Measurements from ENCODE around the gene DSC1.
"Not testable (repeated sequence)": the region's sequence is repeated elsewhere in the genome, so short reads cannot be mapped to it uniquely, and the experiment has no call there.

The DSC1 gene

DNA sequence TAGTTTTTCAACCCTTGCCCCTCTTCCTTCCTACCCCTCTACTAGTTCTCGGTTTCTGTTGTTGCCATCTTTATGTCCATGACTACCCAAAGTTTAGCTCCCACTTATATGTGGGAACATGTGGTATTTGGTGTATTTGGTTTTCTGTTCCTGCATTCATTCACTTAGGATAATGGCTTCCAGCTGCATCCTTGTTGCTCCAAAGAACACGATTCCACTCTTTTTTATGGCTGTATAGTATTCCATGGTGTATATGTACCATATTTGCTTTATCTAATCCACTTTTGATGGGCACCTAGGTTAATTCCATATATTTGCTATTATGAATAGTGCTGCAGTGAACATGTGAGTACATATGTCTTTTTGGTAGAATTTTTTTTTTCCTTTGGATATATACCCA, 20.6 kb upstream of the DSC1 start:
- TF ChIP-seq, protein P1, sequence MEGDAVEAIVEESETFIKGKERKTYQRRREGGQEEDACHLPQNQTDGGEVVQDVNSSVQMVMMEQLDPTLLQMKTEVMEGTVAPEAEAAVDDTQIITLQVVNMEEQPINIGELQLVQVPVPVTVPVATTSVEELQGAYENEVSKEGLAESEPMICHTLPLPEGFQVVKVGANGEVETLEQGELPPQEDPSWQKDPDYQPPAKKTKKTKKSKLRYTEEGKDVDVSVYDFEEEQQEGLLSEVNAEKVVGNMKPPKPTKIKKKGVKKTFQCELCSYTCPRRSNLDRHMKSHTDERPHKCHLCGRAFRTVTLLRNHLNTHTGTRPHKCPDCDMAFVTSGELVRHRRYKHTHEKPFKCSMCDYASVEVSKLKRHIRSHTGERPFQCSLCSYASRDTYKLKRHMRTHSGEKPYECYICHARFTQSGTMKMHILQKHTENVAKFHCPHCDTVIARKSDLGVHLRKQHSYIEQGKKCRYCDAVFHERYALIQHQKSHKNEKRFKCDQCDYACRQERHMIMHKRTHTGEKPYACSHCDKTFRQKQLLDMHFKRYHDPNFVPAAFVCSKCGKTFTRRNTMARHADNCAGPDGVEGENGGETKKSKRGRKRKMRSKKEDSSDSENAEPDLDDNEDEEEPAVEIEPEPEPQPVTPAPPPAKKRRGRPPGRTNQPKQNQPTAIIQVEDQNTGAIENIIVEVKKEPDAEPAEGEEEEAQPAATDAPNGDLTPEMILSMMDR (conservative IDR thresholded peaks at IDR 0.05; ENCODE audit: control insufficient read depth, insufficient read depth, low read depth, low read length) = no peak
- H3K4me3 ChIP-seq (ENCODE audit: control insufficient read depth, low read depth, low read length) = no peak overlapping the region
- DNase-seq (ENCODE audit: low read depth) = no peak

DNA sequence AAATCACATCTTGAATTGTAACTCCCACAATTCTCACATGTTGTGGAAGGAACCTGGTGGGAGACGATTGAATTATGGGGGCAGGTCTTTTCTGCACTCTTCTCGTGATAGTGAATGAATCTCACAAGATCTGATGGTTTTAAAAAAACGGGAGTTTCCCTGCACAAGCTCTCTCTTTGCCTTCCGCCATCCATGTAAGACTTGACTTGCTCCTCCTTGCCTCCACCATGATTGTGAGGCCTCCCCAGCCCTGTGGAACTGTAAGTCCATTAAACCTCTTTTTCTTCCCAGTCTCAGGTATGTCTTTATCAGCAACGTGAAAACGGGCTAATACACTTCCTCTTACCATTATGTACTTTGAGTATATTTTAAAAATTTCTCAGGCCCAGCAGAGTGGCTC, 14.7 kb upstream of the DSC1 start:
- not testable (repeated sequence) for H3K4me3 ChIP-seq (ENCODE audit: control insufficient read depth, low read depth, low read length); DNase-seq (ENCODE audit: low read depth)

DNA sequence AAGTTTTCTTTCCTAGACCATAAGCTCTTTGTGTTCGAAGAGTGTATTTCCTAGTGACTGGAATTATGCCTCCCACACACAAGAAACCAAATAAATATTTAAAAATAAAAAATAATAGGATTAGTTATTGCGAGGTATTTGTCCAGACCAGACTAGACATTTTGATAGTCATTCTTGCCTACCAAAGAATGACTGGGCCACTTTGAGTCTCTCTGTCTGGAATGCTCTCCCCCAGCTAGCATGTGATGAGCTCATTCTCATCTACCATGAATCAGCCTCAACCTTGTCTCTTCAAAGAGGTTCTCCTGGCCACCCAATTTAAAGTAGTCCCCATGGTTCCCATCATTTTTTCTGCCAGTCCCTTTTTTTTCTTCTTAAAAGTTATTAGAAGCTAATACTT, 13.9 kb upstream of the DSC1 start:
- no peak for DNase-seq (ENCODE audit: low read depth)
- TF ChIP-seq, protein P1 (conservative IDR thresholded peaks at IDR 0.05; ENCODE audit: control insufficient read depth, insufficient read depth, low read depth, low read length) = no peak
- H3K4me3 ChIP-seq (ENCODE audit: control insufficient read depth, low read depth, low read length) = no peak overlapping the region

DNA sequence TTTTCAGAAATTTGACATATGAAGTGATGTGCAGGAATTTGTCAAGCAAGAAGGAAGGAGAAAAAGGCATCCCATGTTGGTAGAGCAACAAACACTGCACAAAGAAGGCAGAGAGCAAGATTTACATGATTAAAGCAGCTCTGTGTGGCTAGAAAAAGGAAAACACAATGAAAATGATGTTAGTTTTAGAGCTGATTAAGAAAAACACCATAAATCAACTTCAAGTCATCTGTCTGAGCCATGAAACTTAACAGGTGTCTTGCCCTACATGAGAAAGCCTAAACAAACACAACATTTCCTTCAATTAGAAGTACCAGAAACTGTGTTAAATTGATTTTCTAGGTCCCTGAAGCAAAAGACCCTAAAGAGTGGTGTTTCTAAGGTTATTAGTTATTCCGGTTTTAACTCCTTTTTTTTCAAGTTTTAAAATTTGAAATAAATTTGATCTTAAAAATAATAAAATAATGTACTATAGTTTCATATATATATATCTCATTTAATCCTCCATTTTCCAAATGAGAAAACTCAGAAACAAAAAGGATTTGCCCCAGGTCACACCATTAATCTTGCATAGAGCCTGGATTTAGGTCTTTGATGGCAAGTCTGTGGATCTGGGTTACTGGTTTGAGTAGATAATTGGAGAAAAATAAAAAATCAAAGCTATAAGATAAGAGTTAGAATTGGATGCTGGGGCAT, 8.6 kb upstream of the DSC1 start:
- no peak overlapping the region for H3K4me3 ChIP-seq (ENCODE audit: control insufficient read depth, low read depth, low read length)
- DNase-seq (ENCODE audit: low read depth) = no peak
- TF ChIP-seq, protein P1 (conservative IDR thresholded peaks at IDR 0.05; ENCODE audit: control insufficient read depth, insufficient read depth, low read depth, low read length) = no peak

DNA sequence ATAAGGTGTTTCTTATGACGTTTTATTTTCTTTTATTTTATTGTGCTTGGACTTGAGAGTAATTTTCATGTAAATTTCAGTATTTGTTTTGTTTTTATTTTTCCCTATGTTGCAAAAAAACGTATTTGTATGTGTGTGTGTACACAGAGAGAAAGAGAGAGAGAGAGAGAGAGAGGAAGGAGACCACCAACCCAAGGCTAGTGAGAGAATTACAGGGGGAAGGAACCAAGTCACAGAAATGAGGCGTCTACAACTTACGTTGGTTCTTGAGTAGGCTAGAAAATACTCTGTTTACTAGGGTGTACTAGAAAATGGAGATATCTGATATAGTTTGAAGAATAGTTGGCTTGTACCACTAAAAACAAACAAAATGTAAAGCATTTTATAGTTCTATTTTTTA, 7.7 kb upstream of the DSC1 start:
- H3K4me3 ChIP-seq (ENCODE audit: control insufficient read depth, low read depth, low read length) = no peak overlapping the region
- TF ChIP-seq, protein P1 (conservative IDR thresholded peaks at IDR 0.05; ENCODE audit: control insufficient read depth, insufficient read depth, low read depth, low read length) = no peak

DNA sequence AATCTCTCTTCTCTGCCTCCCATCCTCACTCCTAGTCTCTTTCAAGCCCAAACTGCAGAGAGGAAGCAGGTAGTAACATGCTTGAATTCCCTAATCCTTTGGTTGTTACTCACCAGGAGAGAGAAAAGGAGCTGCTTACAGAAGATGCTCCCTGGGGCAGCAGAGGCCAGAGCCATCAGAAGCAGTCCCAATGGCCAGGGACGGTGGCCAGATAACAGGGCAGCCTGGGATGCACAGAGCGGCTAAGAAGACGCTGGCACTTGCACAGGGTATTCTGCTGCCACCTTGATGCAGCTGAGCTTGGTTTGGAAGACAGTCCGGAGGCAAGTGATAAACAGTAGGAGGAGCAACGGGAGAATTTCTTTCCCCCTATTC, 250 bp downstream of the DSC1 start:
- TF ChIP-seq, protein P1 (conservative IDR thresholded peaks at IDR 0.05; ENCODE audit: control insufficient read depth, insufficient read depth, low read depth, low read length) = no peak
- no peak overlapping the region for H3K4me3 ChIP-seq (ENCODE audit: control insufficient read depth, low read depth, low read length)
- no peak for DNase-seq (ENCODE audit: low read depth)

More for the DNA sequence above, 7.7 kb upstream of the DSC1 start:
- DNase-seq (ENCODE audit: low read depth) = no peak

DNA sequence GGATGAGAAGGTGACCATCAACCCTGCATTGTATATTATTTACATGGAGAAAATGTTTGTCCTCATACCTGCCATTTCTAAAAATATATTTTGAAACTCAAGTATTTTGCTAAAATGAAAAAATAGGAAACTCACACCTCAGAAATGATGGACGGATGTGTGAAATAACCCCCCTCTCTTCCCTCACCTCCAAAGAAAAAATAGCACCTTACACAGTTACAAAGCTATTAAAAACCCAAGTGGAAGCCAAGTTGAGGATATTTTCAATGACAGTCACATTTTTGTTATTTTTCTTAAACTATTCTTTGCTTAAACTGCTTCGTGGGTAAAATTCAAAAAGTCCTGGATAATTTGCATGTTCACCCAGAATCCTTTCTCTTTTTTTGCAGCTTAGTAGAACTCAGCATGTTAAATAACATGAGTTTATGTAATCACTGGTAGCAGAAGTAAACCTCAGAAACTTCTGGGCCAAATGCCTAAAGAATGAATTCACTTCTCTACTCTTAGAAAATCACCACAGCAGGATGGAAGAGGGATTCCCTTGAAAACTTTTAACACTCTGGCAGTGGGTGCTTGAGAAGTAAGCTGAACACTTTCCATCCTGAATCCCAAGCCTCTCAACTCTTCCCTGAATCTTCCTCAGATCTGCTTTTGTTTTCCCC, 768 bp downstream of the DSC1 start:
- no peak overlapping the region for H3K4me3 ChIP-seq (ENCODE audit: control insufficient read depth, low read depth, low read length)
- TF ChIP-seq, protein P1 (conservative IDR thresholded peaks at IDR 0.05; ENCODE audit: control insufficient read depth, insufficient read depth, low read depth, low read length) = no peak

More for the DNA sequence above, 768 bp downstream of the DSC1 start:
- no peak for DNase-seq (ENCODE audit: low read depth)

Data from fibroblast of mammary gland (primary cell).